ENCODE data around the gene TOB1. TPM values are rescaled to one million over a fixed set of nuclear protein-coding genes. Genes with fewer than 3 reads are reported as not detected.

The TOB1 gene
- polyA plus RNA-seq, 1 of the 3 experiments (the other 2 are of a cell fraction): 19.3 TPM

DNA sequence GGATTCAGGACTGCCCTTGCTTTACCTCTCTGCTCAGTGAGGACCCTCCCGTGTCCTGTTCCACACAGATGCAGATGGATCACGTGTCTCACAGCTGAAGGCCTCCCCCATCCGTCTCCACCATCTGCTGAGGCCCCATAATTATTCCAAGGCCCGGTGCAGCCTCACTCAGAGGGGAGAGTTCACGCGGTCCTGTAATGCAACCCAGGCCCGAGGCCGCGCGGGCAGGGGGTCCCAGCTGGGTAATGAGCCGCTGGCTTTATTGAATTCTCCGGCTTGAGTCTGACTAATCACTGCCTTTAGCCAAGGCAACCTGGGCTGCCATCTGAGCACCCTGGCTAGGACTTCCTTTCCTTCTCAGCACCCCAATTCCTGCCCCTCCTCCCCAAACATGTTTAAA lies 35.2 kb downstream of the TOB1 start:
- CTCF ChIA-PET: interaction anchor here (1.0 to 8.1 kb wide), 10 partner anchors 8 to 281 kb away, joined by 3 to 100 read pairs (median 6); no protein-coding TSS in a partner anchor

More for the DNA sequence above, 35.2 kb downstream of the TOB1 start:
- Histone ChIP-seq H3K36me3 (replicated peaks in 1 of 2; ENCODE audit: control insufficient read depth in 1 of 2, insufficient read depth in 2 of 2, low read length in 1 of 2) (no peaks in the 10 kb centered on the region), H3K9ac (no peak overlapping the region), H4K20me1 (ENCODE audit: insufficient read depth) (no peaks in the 10 kb centered on the region), H3K9me2 (no peaks in the 10 kb centered on the region), H3K9me3 (no peaks in the 10 kb centered on the region), H3K79me2 (ENCODE audit: insufficient read depth) (no peaks in the 10 kb centered on the region), H3K27ac (ENCODE audit: low read depth in 2 of 2, low read length in 1 of 2) (no peak overlapping the region), H3K4me1 (ENCODE audit: control insufficient read depth in 1 of 2, insufficient read depth in 2 of 2, low read depth in 1 of 2, low read length in 1 of 2) (peaks cover 0 to 7% of the 10 kb centered on the region in 2 experiments; a peak in 1 of 4 replicates), H3K27me3 (ENCODE audit: insufficient read depth) (peaks cover 12% of the 10 kb centered on the region; the same call in 1 of the 2 replicates), H3K4me3 (ENCODE audit: low read depth in 2 of 2, low read length in 1 of 2) (no peak overlapping the region), H3K4me2 (no peak overlapping the region), H3F3A (replicated peaks; ENCODE audit: insufficient read depth) (no peaks in the 10 kb centered on the region), H2AFZ (ENCODE audit: low read depth) (no peak overlapping the region)
- TF ChIP-seq NRF1 (IDR thresholded peaks at IDR 0.05; ENCODE audit: low read depth, low read length): no peak
- TF ChIP-seq ELF1 (IDR thresholded peaks at IDR 0.05): no peak
- no peak for TF ChIP-seq SIN3A (IDR thresholded peaks at IDR 0.05; ENCODE audit: borderline replicate concordance, low read depth, low read length)
- no peak for TF ChIP-seq JUND (IDR thresholded peaks at IDR 0.05)
- TF ChIP-seq EP300 (IDR thresholded peaks at IDR 0.05; ENCODE audit: borderline replicate concordance in 1 of 2, low read depth in 1 of 2, low read length in 1 of 2): no peak
- TF ChIP-seq FOXM1 (IDR thresholded peaks at IDR 0.05; ENCODE audit: low read depth): no peak
- TF ChIP-seq RCOR1 (IDR thresholded peaks at IDR 0.05; ENCODE audit: low read length): no peak
- TF ChIP-seq YY1 (IDR thresholded peaks at IDR 0.05; ENCODE audit: low read depth): no peak
- no peak for TF ChIP-seq EZH2phosphoT487 (IDR thresholded peaks at IDR 0.05; ENCODE audit: borderline replicate concordance, low read depth)
- TF ChIP-seq FOSL2 (IDR thresholded peaks at IDR 0.05; ENCODE audit: borderline replicate concordance, low read depth): no peak
- no peak for TF ChIP-seq SMC3 (IDR thresholded peaks at IDR 0.05; ENCODE audit: low read depth, low read length)
- TF ChIP-seq, protein P1, sequence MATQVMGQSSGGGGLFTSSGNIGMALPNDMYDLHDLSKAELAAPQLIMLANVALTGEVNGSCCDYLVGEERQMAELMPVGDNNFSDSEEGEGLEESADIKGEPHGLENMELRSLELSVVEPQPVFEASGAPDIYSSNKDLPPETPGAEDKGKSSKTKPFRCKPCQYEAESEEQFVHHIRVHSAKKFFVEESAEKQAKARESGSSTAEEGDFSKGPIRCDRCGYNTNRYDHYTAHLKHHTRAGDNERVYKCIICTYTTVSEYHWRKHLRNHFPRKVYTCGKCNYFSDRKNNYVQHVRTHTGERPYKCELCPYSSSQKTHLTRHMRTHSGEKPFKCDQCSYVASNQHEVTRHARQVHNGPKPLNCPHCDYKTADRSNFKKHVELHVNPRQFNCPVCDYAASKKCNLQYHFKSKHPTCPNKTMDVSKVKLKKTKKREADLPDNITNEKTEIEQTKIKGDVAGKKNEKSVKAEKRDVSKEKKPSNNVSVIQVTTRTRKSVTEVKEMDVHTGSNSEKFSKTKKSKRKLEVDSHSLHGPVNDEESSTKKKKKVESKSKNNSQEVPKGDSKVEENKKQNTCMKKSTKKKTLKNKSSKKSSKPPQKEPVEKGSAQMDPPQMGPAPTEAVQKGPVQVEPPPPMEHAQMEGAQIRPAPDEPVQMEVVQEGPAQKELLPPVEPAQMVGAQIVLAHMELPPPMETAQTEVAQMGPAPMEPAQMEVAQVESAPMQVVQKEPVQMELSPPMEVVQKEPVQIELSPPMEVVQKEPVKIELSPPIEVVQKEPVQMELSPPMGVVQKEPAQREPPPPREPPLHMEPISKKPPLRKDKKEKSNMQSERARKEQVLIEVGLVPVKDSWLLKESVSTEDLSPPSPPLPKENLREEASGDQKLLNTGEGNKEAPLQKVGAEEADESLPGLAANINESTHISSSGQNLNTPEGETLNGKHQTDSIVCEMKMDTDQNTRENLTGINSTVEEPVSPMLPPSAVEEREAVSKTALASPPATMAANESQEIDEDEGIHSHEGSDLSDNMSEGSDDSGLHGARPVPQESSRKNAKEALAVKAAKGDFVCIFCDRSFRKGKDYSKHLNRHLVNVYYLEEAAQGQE (IDR thresholded peaks at IDR 0.05; ENCODE audit: low read depth, low read length): no peak
- no peak for TF ChIP-seq RFX5 (IDR thresholded peaks at IDR 0.05; ENCODE audit: low read length)
- TF ChIP-seq, protein P2, sequence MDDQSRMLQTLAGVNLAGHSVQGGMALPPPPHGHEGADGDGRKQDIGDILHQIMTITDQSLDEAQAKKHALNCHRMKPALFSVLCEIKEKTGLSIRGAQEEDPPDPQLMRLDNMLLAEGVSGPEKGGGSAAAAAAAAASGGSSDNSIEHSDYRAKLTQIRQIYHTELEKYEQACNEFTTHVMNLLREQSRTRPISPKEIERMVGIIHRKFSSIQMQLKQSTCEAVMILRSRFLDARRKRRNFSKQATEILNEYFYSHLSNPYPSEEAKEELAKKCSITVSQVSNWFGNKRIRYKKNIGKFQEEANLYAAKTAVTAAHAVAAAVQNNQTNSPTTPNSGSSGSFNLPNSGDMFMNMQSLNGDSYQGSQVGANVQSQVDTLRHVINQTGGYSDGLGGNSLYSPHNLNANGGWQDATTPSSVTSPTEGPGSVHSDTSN (IDR thresholded peaks at IDR 0.05): no peak
- no peak for TF ChIP-seq MEF2A (IDR thresholded peaks at IDR 0.05; ENCODE audit: borderline replicate concordance, low read depth)
- TF ChIP-seq, protein P3, sequence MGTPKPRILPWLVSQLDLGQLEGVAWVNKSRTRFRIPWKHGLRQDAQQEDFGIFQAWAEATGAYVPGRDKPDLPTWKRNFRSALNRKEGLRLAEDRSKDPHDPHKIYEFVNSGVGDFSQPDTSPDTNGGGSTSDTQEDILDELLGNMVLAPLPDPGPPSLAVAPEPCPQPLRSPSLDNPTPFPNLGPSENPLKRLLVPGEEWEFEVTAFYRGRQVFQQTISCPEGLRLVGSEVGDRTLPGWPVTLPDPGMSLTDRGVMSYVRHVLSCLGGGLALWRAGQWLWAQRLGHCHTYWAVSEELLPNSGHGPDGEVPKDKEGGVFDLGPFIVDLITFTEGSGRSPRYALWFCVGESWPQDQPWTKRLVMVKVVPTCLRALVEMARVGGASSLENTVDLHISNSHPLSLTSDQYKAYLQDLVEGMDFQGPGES (IDR thresholded peaks at IDR 0.05; ENCODE audit: low read depth, low read length): no peak
- no peak for TF ChIP-seq RXRA (IDR thresholded peaks at IDR 0.05; ENCODE audit: borderline replicate concordance, low read depth)
- TF ChIP-seq, protein P4, sequence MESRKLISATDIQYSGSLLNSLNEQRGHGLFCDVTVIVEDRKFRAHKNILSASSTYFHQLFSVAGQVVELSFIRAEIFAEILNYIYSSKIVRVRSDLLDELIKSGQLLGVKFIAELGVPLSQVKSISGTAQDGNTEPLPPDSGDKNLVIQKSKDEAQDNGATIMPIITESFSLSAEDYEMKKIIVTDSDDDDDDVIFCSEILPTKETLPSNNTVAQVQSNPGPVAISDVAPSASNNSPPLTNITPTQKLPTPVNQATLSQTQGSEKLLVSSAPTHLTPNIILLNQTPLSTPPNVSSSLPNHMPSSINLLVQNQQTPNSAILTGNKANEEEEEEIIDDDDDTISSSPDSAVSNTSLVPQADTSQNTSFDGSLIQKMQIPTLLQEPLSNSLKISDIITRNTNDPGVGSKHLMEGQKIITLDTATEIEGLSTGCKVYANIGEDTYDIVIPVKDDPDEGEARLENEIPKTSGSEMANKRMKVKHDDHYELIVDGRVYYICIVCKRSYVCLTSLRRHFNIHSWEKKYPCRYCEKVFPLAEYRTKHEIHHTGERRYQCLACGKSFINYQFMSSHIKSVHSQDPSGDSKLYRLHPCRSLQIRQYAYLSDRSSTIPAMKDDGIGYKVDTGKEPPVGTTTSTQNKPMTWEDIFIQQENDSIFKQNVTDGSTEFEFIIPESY (IDR thresholded peaks at IDR 0.05; ENCODE audit: borderline replicate concordance, low read depth): no peak
- TF ChIP-seq NFIC (IDR thresholded peaks at IDR 0.05; ENCODE audit: borderline replicate concordance): no peak
- no peak for TF ChIP-seq TAF1 (IDR thresholded peaks at IDR 0.05; ENCODE audit: borderline replicate concordance, low read depth, low read length)
- POLR2A ChIA-PET: no interaction called here
- peak; percentile 61 for DNase-seq
- WGBS (ENCODE audit: low lambda C conversion rate): 86% methylated on average over 12 of the region's 12 CpGs
